ENCODE data around the gene TFF3.

- TF ChIP-seq SUZ12 (IDR thresholded peaks at IDR 0.05; ENCODE audit: extremely low read depth, insufficient read depth, insufficient read length), result no peak
- no peak for TF ChIP-seq YY1 (IDR thresholded peaks at IDR 0.05; ENCODE audit: insufficient read depth, insufficient read length)
- TF ChIP-seq ZNF274 (IDR thresholded peaks at IDR 0.05; ENCODE audit: low read depth, low read length), result no peak
These were observed 43.7 kb upstream of the TFF3 start for GRCh38 chr21:42358937-42359336.

Data from NT2/D1 (cell line).